Measurements from ENCODE around the gene PLA2R1. TPM values are rescaled to one million over a fixed set of nuclear protein-coding genes. Genes with fewer than 3 reads are reported as not detected.

The PLA2R1 gene
- polyA plus RNA-seq (2012; ENCODE audit: missing spikeins): 0.02 TPM

DNA sequence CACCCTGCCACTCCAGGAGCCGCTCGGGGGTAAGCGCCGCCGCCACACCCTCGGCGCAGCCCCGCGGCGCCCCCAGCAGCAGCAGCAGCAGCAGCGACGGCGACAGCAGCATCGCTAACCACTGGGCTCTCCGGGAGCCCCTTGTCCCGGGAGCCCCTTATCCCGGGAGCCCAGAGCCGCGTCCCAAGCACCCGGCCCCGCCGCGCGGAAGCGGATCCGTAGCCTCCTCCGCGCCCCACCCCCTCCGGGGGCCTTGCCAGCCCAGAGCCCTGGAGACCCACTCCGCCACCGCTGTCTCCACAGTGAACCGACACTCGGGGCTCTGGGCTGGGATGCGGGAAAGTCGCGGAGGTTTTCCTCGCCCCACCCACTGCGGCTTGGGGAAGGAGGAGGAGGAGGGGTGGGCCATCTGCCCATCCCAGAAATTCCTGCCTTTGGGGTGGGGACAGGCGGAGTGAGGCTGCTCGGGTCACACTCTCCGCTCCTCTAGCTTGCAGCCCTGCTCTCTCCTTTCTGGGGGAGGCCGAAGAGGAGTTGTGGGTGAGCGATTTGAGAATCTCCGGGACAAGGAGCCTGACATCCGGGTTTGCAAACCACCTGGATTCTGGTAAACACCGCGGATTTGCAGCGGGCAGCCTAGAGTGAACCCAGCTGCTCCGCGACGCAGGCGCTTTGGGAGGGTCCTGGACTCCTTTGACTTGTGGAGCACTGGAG, at the start of gene PLA2R1:
TSS of gene PLA2R1 (minus strand) at position 324 of the 714 bp plus-strand sequence. CDS start at position 112, 212 bp downstream.
- TF ChIP-seq POLR2AphosphoS5 (IDR thresholded peaks at IDR 0.05; ENCODE audit: low read depth, low read length) (no peak), TAF1 (IDR thresholded peaks at IDR 0.05; ENCODE audit: borderline replicate concordance, low read depth, low read length) (no peak), POLR2A (IDR thresholded peaks at IDR 0.05; ENCODE audit: low read depth, low read length) (no peak)
- DNase-seq (ENCODE audit: insufficient read length) (peak; percentile 21), FAIRE-seq (no peak)

- DNase-seq (ENCODE audit: insufficient read length) (no peak), FAIRE-seq (no peak)
- no peak for TF ChIP-seq POLR2AphosphoS5 (IDR thresholded peaks at IDR 0.05; ENCODE audit: low read depth, low read length)
Measured at GRCh38 chr2:160110674-160111239, 48.3 kb upstream of the PLA2R1 start.

DNA sequence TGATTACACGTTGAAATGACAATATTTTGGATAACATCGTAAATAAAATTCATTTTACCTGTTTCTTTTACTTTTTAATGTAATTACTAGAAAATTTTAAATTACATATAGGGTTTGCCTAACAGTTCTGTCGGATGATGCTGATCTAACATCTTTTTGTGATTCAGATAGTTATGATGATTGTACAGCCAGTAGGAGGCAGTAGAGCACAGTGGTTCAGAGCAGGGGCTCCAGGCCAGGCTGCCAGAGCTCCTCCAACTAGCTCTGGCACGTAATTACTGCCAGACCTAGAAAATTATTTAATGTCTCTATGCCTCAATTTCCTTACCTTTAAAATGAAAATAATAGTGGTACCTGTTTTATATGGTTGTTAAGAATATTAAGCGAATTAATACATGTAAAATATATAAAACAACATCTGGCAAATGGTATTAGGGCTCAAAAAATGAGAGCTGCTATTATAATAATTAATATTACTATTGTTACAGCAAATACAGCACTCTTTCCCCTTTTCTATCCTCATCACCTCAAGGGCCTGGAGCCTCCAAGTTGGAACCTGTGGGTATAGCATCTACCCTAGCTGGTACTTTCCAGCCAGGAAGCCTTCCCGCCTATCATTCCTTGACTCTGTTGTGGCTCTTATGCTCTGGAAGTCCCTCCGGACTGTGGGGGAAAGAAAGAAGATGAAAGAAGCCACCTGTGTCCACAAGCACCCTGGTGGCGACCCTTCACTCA, 47.7 kb upstream of the PLA2R1 start:
- DNase-seq (ENCODE audit: insufficient read length) (no peak), FAIRE-seq (peak; percentile 63)
- TF ChIP-seq POLR2A (IDR thresholded peaks at IDR 0.05; ENCODE audit: low read depth, low read length): no peak
- TF ChIP-seq TAF1 (IDR thresholded peaks at IDR 0.05; ENCODE audit: borderline replicate concordance, low read depth, low read length): no peak

- FAIRE-seq (no peak), DNase-seq (ENCODE audit: insufficient read length) (no peak)
- TF ChIP-seq TAF1 (IDR thresholded peaks at IDR 0.05; ENCODE audit: borderline replicate concordance, low read depth, low read length): no peak
- TF ChIP-seq POLR2AphosphoS5 (IDR thresholded peaks at IDR 0.05; ENCODE audit: low read depth, low read length): no peak
- TF ChIP-seq POLR2A (IDR thresholded peaks at IDR 0.05; ENCODE audit: low read depth, low read length): no peak
Measured at GRCh38 chr2:160109243-160109642, 46.8 kb upstream of the PLA2R1 start.

- DNase-seq (ENCODE audit: insufficient read length) (no peak), FAIRE-seq (no peak)
- TF ChIP-seq POLR2AphosphoS5 (IDR thresholded peaks at IDR 0.05; ENCODE audit: low read depth, low read length) (no peak), TAF1 (IDR thresholded peaks at IDR 0.05; ENCODE audit: borderline replicate concordance, low read depth, low read length) (no peak), POLR2A (IDR thresholded peaks at IDR 0.05; ENCODE audit: low read depth, low read length) (no peak)
Measured at GRCh38 chr2:160108646-160109045, 46.2 kb upstream of the PLA2R1 start.

DNA sequence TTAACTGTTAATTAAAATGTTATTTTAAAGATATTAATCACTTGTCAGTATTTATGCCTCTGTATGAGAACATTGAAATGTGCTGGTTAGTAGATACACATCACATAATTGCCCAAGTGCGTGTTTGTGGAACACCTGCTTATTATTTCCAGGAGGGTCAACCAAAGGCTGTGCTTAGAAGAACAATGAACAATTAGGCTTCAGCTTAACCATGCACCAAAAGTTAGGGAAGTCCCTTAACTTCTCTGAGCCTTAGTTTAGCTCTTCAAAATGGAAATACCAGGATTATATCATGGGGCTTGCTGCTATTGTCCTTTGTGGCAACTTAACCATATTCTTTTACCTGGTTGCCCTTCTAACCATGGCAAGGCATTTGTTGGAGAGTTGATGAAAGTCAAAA, 43.0 kb upstream of the PLA2R1 start:
- FAIRE-seq: no peak
- TF ChIP-seq POLR2AphosphoS5 (IDR thresholded peaks at IDR 0.05; ENCODE audit: low read depth, low read length) (no peak), POLR2A (IDR thresholded peaks at IDR 0.05; ENCODE audit: low read depth, low read length) (no peak), TAF1 (IDR thresholded peaks at IDR 0.05; ENCODE audit: borderline replicate concordance, low read depth, low read length) (no peak)
- no peak for DNase-seq (ENCODE audit: insufficient read length)

DNA sequence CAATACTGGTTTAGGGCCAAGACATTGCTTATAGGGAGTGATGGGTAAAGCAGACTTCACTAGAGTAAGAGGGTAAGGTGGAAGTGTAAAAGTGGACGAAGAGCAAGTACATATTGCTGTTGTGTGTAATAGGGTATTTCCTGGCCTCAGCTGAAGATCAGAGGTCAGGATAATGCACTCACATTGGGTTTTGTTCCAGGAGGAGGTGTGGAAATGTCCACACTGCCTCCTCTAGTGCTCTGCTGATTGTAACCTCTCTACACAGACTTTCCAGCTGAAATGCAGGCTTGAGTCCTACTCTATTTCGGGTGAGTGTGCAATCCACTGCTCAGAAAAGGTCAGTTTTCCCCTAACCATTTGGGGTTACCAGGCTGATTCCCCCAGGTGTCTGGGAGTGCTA, 41.7 kb upstream of the PLA2R1 start:
- DNase-seq (ENCODE audit: insufficient read length): no peak
- TF ChIP-seq POLR2A (IDR thresholded peaks at IDR 0.05; ENCODE audit: low read depth, low read length): no peak
- TF ChIP-seq TAF1 (IDR thresholded peaks at IDR 0.05; ENCODE audit: borderline replicate concordance, low read depth, low read length): no peak
- FAIRE-seq: no peak

- FAIRE-seq (no peak), DNase-seq (ENCODE audit: insufficient read length) (no peak)
- no peak for TF ChIP-seq POLR2A (IDR thresholded peaks at IDR 0.05; ENCODE audit: low read depth, low read length)
- no peak for TF ChIP-seq TAF1 (IDR thresholded peaks at IDR 0.05; ENCODE audit: borderline replicate concordance, low read depth, low read length)
- no peak for TF ChIP-seq POLR2AphosphoS5 (IDR thresholded peaks at IDR 0.05; ENCODE audit: low read depth, low read length)
Measured at GRCh38 chr2:160097326-160097725, 34.9 kb upstream of the PLA2R1 start.

DNA sequence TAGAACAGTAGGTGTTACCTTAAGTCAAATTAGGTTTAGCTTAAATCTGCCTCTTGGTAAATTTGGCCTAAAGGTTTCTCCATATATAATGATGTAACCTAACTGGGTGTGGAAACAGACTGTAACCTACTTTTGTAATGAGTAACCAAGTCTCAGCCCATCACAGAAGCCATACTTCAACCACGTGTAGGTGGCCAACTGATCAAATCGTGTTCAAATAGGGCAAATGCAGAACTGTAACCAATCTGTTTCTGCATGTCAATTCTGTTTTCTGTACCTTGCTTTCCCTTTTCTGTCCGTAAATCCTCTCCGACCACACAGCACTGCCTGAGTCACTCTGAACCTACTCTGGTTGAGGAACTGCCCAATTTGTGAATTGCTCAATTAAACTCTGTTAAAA, 34.0 kb upstream of the PLA2R1 start:
- no peak for FAIRE-seq
- DNase-seq (ENCODE audit: insufficient read length): no peak
- no peak for TF ChIP-seq TAF1 (IDR thresholded peaks at IDR 0.05; ENCODE audit: borderline replicate concordance, low read depth, low read length)
- TF ChIP-seq POLR2AphosphoS5 (IDR thresholded peaks at IDR 0.05; ENCODE audit: low read depth, low read length): no peak
- TF ChIP-seq POLR2A (IDR thresholded peaks at IDR 0.05; ENCODE audit: low read depth, low read length): no peak

DNA sequence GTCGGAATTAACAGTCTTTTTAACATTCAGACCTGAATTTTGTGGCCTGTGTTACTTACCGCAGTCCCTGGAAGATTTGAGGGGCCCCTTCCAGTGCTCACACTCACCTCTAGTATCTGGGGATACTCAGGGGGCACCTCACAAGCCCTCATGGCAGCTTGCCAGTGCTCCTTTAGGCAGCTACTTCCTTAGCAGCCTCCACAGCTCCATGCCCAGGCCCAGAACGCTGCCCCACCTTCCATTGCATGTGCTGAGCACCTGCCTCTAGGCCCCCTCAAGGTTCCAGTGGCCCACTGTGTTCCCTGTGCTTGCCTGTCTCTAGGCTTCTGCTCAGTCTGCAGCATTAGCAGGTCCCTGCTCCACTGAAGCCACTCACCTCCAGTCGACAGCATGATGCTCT, 30.0 kb upstream of the PLA2R1 start:
- no peak for FAIRE-seq
- TF ChIP-seq POLR2A (IDR thresholded peaks at IDR 0.05; ENCODE audit: low read depth, low read length) (no peak), POLR2AphosphoS5 (IDR thresholded peaks at IDR 0.05; ENCODE audit: low read depth, low read length) (no peak), TAF1 (IDR thresholded peaks at IDR 0.05; ENCODE audit: borderline replicate concordance, low read depth, low read length) (no peak)
- no peak for DNase-seq (ENCODE audit: insufficient read length)

GRCh38 chr2:160091381-160091780, 29.0 kb upstream of the PLA2R1 start:
- no peak for DNase-seq (ENCODE audit: insufficient read length)
- no peak for TF ChIP-seq POLR2AphosphoS5 (IDR thresholded peaks at IDR 0.05; ENCODE audit: low read depth, low read length)
- no peak for TF ChIP-seq TAF1 (IDR thresholded peaks at IDR 0.05; ENCODE audit: borderline replicate concordance, low read depth, low read length)
- no peak for TF ChIP-seq POLR2A (IDR thresholded peaks at IDR 0.05; ENCODE audit: low read depth, low read length)
- no peak for FAIRE-seq

All from GM12892 (cell line).